HEK293T (cell line): ENCODE measurements around the gene LTN1.

ENCODE experiments used
- CTCF ChIA-PET: fragments of 350-600 bp; formaldehyde crosslinking; extraction: SDS; loops from one replicate; lab custom pipeline; 2021; ENCODE audit warnings: antibody characterized with exemption, inconsistent platforms; lab: Yijun Ruan, JAX
- POLR2A ChIA-PET: fragments of 350-600 bp; formaldehyde crosslinking; extraction: SDS; loops from one replicate; lab custom pipeline; 2020; ENCODE audit warnings: antibody characterized with exemption, inconsistent platforms; lab: Yijun Ruan, JAX
- DNase-seq: peaks from one replicate; pipeline ENCODE4 v3.0.0; 2012; ENCODE audit warnings: mixed read lengths; ENCODE audit errors: extremely low spot score
- ARNT ChIP-seq: fragments of 450-650 bp; IDR thresholded peaks from 2 replicates; pipeline ENCODE4 v1.6.1; 2017; ENCODE audit warnings: mild to moderate bottlenecking
- BHLHE40 ChIP-seq: fragments of 450-650 bp; IDR thresholded peaks from 2 replicates; pipeline ENCODE4 v1.6.1; 2016; ENCODE audit warnings: mild to moderate bottlenecking, moderate library complexity, borderline replicate concordance
- CTBP1 ChIP-seq: fragments of 450-650 bp; IDR thresholded peaks from 2 replicates; pipeline ENCODE4 v1.6.1; 2016; ENCODE audit warnings: borderline replicate concordance
- ELF4 ChIP-seq: fragments of 450-650 bp; IDR thresholded peaks from 2 replicates; pipeline ENCODE4 v1.6.1; 2017; ENCODE audit warnings: antibody characterized with exemption
- FOXA1 ChIP-seq: fragments of 450-650 bp; IDR thresholded peaks from 2 replicates; pipeline ENCODE4 v1.6.1; 2016; ENCODE audit warnings: mild to moderate bottlenecking
- FOXK2 ChIP-seq: fragments of 450-650 bp; IDR thresholded peaks from 2 replicates; pipeline ENCODE4 v1.6.1; 2016; ENCODE audit warnings: mild to moderate bottlenecking
- FOXM1 ChIP-seq: fragments of 450-650 bp; IDR thresholded peaks from 2 replicates; pipeline ENCODE4 v1.6.1; 2017; ENCODE audit warnings: mild to moderate bottlenecking, borderline replicate concordance
- HDGF ChIP-seq: fragments of 450-650 bp; IDR thresholded peaks from 2 replicates; pipeline ENCODE4 v1.6.1; 2017; ENCODE audit warnings: antibody characterized with exemption, borderline replicate concordance
- L3MBTL2 ChIP-seq: fragments of 450-650 bp; conservative IDR thresholded peaks from 2 replicates; pipeline ENCODE4 v1.6.1; 2016; ENCODE audit warnings: mild to moderate bottlenecking
- LEF1 ChIP-seq: fragments of 450-650 bp; IDR thresholded peaks from 2 replicates; pipeline ENCODE4 v1.6.1; 2017; ENCODE audit warnings: mild to moderate bottlenecking, borderline replicate concordance
- NFRKB ChIP-seq: fragments of 450-650 bp; IDR thresholded peaks from 2 replicates; pipeline ENCODE4 v1.6.1; 2016; ENCODE audit warnings: mild to moderate bottlenecking, moderate library complexity
- SP1 ChIP-seq: fragments of 450-650 bp; IDR thresholded peaks from 2 replicates; pipeline ENCODE4 v1.6.1; 2017
- SUZ12 ChIP-seq: fragments of 450-650 bp; IDR thresholded peaks from 2 replicates; pipeline ENCODE4 v1.6.1; 2016; ENCODE audit warnings: mild to moderate bottlenecking
- TARDBP ChIP-seq: fragments of 450-650 bp; IDR thresholded peaks from 2 replicates; pipeline ENCODE4 v1.6.1; 2016
- ZNF384 ChIP-seq: fragments of 450-650 bp; IDR thresholded peaks from 2 replicates; pipeline ENCODE4 v1.6.1; 2016
- TF ChIP-seq, protein P1 (sequence below): fragments of 450-650 bp; IDR thresholded peaks from 2 replicates; pipeline ENCODE4 v1.6.1; 2016

The LTN1 gene

DNA sequence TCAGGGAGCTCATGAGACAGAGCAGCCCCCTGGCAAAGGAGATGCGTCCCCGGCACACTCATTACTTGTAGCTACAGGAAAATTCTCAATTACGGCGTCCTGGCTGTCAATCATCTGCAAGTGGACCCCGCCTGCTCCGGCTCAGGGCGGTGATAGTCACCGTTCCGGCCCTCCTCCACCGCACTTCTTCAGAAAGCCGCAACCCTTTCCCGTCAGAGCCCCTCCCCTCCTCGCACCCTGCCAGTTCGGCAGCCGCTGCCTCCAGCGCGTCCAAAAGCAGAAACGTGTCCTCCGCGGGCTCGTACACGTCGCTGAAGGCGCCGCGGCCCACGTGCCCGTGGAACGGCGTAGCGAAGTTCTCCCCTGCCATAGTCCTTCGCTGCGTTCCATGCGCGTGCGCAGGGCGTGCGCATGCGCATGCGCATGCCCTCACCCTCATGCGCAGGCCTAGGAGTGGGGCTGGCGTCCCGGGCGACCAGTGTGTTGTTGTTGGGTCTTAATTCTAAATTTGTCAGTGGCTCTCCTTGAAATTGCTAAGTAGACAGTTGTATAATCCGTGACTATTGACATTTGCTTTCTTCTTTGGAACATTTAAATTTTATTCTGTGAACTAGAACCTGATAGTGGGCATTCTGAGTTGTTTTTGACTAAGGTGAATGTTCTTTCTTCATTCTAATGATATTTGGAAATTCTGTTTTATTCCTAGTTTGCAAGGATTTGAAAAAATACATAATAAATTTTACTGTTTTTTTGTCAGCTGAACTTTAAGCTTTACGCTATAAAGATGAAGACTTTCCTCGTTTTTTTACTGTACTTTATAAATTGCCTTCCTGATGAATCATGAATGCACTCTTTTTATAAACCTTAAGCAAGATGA is 107.5 kb downstream of the LTN1 start:
- ChIA-PET POLR2A (interaction anchor here (1.7 kb wide), 1 partner anchor 8 kb away, joined by 6 read pairs; no protein-coding TSS in a partner anchor), CTCF (interaction anchor here (0.7 kb wide), 1 partner anchor 551 kb away, joined by 5 read pairs; no protein-coding TSS in a partner anchor)
- DNase-seq, result peak; percentile 97
- no peak for TF ChIP-seq ARNT
- TF ChIP-seq, protein P1, sequence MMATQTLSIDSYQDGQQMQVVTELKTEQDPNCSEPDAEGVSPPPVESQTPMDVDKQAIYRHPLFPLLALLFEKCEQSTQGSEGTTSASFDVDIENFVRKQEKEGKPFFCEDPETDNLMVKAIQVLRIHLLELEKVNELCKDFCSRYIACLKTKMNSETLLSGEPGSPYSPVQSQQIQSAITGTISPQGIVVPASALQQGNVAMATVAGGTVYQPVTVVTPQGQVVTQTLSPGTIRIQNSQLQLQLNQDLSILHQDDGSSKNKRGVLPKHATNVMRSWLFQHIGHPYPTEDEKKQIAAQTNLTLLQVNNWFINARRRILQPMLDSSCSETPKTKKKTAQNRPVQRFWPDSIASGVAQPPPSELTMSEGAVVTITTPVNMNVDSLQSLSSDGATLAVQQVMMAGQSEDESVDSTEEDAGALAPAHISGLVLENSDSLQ, result peak; percentile 99
- peak; percentile 42; the same call in 1 of the 2 replicates for TF ChIP-seq HDGF
- 0 out of 2 replicates have a peak, but pooled peaks have one; percentile 46 for TF ChIP-seq TARDBP
- no peak for TF ChIP-seq FOXA1
- TF ChIP-seq NFRKB, result no peak
- TF ChIP-seq L3MBTL2, result peak; percentile 100
- TF ChIP-seq SP1, result no peak

DNA sequence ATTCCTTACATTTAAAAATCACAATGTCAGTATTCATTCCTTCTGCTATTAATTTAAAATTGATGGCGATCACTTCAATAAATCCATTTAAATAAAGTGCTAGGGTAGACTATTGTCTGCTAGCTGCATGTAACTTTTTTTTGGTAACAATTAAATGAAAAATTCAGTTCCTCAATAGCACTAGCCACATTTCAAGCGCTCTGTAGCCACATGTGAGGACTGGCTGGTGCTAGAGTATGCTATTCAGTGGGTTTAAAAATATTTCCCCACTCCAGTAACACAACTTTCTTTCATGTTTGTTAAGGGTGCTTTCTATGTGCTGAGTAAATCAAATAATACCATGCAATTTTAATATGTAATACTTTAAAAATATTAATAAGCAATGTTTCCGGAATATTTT is 108.2 kb downstream of the LTN1 start:
- no peak for DNase-seq
- ChIA-PET POLR2A (interaction anchor here (1.7 kb wide), 1 partner anchor 9 kb away, joined by 6 read pairs; no protein-coding TSS in a partner anchor), CTCF (no interaction called here)
- TF ChIP-seq ZNF384, result no peak
- TF ChIP-seq FOXA1, result no peak
- no peak for TF ChIP-seq TARDBP
- no peak for TF ChIP-seq FOXM1
- no peak for TF ChIP-seq BHLHE40
- no peak for TF ChIP-seq L3MBTL2
- TF ChIP-seq ELF4, result no peak
- TF ChIP-seq CTBP1, result no peak
- TF ChIP-seq SP1, result no peak

DNA sequence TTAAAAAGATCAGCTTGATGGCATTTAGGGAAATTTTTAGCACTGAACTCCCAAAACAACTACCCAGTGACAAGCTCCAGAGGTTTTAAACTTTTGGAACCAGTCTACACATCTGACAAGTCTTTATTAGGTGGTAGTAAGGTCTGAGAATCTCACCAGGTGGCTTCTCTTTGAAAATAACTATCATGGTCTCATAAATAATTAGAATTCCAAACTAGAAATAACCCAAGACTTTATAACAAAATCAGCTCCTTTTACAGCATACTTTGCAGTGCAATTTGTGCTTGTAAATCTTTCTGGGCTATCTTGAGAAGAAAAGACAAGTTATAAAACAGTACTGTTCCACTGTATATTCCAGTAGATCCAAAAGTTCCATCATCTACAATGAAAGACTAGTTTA is 108.7 kb downstream of the LTN1 start:
- TF ChIP-seq SP1 (no peak), SUZ12 (no peak), NFRKB (no peak), FOXA1 (no peak), ARNT (no peak)
- TF ChIP-seq, protein P1, result peak; percentile 63
- POLR2A ChIA-PET, result interaction anchor here (0.6 to 1.7 kb wide), 2 partner anchors 10 to 62 kb away, joined by 3 to 6 read pairs; no protein-coding TSS in a partner anchor
- no peak for DNase-seq

DNA sequence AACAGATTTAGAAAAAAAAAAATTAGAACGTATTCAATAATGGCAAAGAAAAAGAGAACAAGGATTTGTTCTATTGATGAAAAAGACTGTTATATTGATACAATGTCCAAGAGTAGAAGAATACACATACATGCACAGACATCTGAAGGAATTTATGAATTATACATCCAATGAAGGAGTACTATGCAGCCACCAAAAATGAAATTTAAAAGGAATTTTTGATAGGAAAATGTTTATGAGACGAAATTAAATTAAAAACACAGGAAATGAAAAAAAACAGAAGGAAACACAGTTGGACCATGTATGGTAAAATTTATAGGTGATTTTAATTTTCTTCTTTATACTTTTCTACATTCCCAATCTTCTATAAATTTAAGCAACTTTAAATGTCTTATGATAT is 110.3 kb downstream of the LTN1 start:
- no peak for DNase-seq
- ChIA-PET POLR2A (no interaction called here), CTCF (no interaction called here)
- TF ChIP-seq LEF1 (no peak), NFRKB (no peak), TARDBP (no peak), SUZ12 (no peak), ELF4 (no peak), FOXM1 (no peak), BHLHE40 (no peak), SP1 (no peak), FOXK2 (no peak)
- TF ChIP-seq, protein P1, result no peak

More for the DNA sequence above, 108.7 kb downstream of the LTN1 start:
- CTCF ChIA-PET, result no interaction called here
